ENCODE measurements around the gene TMTC4. TPM values are rescaled to one million over a fixed set of nuclear protein-coding genes. Genes with fewer than 3 reads are reported as not detected.

Gene TMTC4
- total RNA-seq, 4 donors from 2014 or later, result 7.5 to 14.1 (median 8.4) TPM

- TF ChIP-seq CTCF (IDR thresholded peaks at IDR 0.05), result no peak
- no peak for TF ChIP-seq POLR2A (IDR thresholded peaks at IDR 0.05)
- intact Hi-C loops (cut with DNase I), result no loop called here
- H3K9me3 ChIP-seq, result no peaks in the 10 kb centered on the region
- no peak overlapping the region for H3K4me3 ChIP-seq
- H3K27ac ChIP-seq, result peak overlapping the region in 1 of 4 donors; percentile 40
- DNase-seq, result no peak
- no peaks in the 10 kb centered on the region for H3K27me3 ChIP-seq
- WGBS, 2 donors, result 75 to 83% methylated on average over 20 of the region's 24 CpGs
- no peaks in the 10 kb centered on the region for H3K4me1 ChIP-seq
- peaks cover 0 to 100% (median 13%) of the 10 kb centered on the region in 3 donors for H3K36me3 ChIP-seq
Measured at GRCh38 chr13:100662468-100663211, 12.0 kb downstream of the TMTC4 start.

- no peak overlapping the region for H3K27ac ChIP-seq
- intact Hi-C loops (cut with DNase I), result no loop called here
- no peak overlapping the region for H3K4me3 ChIP-seq
- H3K9me3 ChIP-seq, result no peaks in the 10 kb centered on the region
- DNase-seq, result no peak
- H3K27me3 ChIP-seq, result no peaks in the 10 kb centered on the region
- no peak for TF ChIP-seq CTCF (IDR thresholded peaks at IDR 0.05)
- TF ChIP-seq POLR2A (IDR thresholded peaks at IDR 0.05), result no peak
- H3K4me1 ChIP-seq, result no peaks in the 10 kb centered on the region
- peaks cover 0 to 100% (median 13%) of the 10 kb centered on the region in 3 donors for H3K36me3 ChIP-seq
- 80 to 85% methylated on average over 8 of the region's 8 CpGs for WGBS, 2 donors
Measured at GRCh38 chr13:100660761-100661160, 13.8 kb downstream of the TMTC4 start.

- H3K9me3 ChIP-seq, result no peaks in the 10 kb centered on the region
- TF ChIP-seq CTCF (IDR thresholded peaks at IDR 0.05), result no peak
- TF ChIP-seq POLR2A (IDR thresholded peaks at IDR 0.05), result no peak
- no peaks in the 10 kb centered on the region for H3K4me1 ChIP-seq
- no peak for DNase-seq
- intact Hi-C loops (cut with DNase I), result no loop called here
- no peaks in the 10 kb centered on the region for H3K27me3 ChIP-seq
- WGBS, 2 donors, result 79 to 92% methylated on average over 3 to 4 of the region's 4 CpGs
- H3K36me3 ChIP-seq, result peaks cover 0 to 100% (median 12%) of the 10 kb centered on the region in 3 donors
- H3K4me3 ChIP-seq, result no peak overlapping the region
- no peak overlapping the region for H3K27ac ChIP-seq
Measured at GRCh38 chr13:100659578-100659977, 15.0 kb downstream of the TMTC4 start.

- intact Hi-C loops (cut with DNase I), result no loop called here
- Histone ChIP-seq H3K27me3 (no peaks in the 10 kb centered on the region), H3K36me3 (peaks cover 0 to 97% (median under 1%) of the 10 kb centered on the region in 3 donors)
Measured at GRCh38 chr13:100658363-100658762, 16.2 kb downstream of the TMTC4 start.

More at GRCh38 chr13:100658363-100658762, 16.2 kb downstream of the TMTC4 start:
- 38 to 42% methylated on average over 2 of the region's 2 CpGs for WGBS, 2 donors
- Histone ChIP-seq H3K9me3 (no peaks in the 10 kb centered on the region), H3K27ac (no peak overlapping the region), H3K4me1 (no peaks in the 10 kb centered on the region), H3K4me3 (no peak overlapping the region)
- no peak for DNase-seq
- TF ChIP-seq POLR2A (IDR thresholded peaks at IDR 0.05), result no peak
- no peak for TF ChIP-seq CTCF (IDR thresholded peaks at IDR 0.05)
